Measurements from ENCODE around the gene BAIAP3.
"Not testable (repeated sequence)": the region's sequence is repeated elsewhere in the genome, so short reads cannot be mapped to it uniquely, and the experiment has no call there.

BAIAP3 gene, protein sequence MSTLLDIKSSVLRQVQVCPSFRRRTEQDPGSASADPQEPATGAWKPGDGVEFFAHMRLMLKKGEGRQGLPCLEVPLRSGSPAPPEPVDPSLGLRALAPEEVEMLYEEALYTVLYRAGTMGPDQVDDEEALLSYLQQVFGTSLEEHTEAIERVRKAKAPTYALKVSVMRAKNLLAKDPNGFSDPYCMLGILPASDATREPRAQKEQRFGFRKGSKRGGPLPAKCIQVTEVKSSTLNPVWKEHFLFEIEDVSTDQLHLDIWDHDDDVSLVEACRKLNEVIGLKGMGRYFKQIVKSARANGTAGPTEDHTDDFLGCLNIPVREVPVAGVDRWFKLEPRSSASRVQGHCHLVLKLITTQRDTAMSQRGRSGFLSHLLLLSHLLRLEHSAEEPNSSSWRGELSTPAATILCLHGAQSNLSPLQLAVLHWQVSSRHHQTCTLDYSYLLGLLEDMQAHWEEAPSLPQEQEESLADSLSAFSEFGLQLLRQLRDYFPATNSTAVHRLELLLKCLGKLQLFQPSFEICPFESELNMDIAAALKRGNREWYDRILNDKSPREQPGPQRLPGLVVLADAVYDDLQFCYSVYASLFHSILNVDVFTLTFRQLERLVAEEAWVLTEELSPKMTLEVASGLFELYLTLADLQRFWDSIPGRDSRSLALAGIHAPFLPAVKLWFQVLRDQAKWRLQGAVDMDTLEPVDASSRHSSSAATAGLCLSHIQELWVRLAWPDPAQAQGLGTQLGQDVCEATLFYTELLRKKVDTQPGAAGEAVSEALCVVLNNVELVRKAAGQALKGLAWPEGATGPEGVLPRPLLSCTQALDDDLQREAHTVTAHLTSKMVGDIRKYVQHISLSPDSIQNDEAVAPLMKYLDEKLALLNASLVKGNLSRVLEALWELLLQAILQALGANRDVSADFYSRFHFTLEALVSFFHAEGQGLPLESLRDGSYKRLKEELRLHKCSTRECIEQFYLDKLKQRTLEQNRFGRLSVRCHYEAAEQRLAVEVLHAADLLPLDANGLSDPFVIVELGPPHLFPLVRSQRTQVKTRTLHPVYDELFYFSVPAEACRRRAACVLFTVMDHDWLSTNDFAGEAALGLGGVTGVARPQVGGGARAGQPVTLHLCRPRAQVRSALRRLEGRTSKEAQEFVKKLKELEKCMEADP

DNA sequence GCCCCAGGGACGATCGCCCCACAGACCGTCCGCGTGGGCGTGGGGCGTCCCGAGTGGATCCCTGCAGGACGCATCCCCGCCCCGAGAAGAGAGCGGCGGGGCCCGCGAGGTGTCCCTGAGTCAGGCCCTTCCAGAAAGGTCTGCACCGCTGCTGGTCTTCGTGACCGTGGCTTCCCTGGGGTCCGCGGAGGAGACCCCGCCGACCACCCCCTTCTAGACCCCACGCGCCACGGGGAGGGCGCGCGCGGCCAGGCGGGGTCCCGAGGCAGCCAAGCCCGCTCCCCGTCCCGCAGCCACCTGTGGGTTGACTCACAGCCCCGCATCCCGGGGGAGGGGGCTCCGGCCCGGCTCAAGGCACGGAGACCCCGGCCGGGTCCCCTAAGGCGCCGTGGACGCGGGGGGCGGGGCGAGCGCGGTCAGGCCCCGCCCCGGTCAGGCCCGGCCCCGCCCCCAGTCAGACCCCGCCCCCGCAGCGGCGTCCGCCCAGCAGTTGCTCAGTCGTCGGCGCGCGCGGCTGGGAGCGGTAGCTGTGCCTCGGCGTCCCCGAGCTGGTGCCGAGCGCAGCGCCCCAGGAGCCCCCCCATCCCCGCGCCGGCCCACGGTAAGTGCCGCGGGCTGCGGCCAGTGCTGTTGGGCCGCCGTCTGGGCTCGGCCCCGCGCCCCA lies at the start of gene BAIAP3:
BAIAP3 (plus strand) TSS at position 497 of the 664 bp plus-strand sequence. CDS start 4,905 bp downstream, outside the sequence.
- FAIRE-seq = no peak

DNA sequence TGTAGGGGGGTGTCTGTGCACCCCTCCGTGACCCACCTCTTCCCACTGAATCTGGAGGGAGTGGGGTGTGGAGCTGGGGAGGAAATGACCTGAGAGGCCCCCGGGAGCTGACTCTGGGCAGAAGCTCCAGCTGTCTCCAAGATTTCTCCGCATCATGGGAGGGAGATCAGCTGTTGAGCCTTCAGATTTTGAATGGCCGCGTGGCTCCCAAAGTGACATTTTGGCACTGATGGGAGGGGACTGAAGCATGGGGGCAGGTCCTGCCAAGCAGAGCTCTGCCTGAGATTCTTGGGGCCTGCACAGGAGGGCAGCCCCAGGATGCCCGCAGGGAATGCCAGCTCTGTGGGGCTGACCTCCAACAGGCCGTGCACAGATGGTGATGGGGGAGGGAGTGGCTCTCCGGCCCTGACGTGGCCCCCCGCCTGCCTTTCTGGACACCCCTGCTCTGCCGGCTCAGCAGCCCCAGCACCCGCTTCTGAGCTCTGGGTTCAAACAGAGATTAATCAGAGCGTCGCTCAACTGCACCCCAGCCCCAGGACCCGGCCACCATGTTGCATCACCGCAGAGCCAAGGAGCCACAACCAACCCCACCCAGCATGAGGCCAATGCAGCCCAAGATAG lies 49.3 kb upstream of the BAIAP3 start:
- FAIRE-seq = no peak

DNA sequence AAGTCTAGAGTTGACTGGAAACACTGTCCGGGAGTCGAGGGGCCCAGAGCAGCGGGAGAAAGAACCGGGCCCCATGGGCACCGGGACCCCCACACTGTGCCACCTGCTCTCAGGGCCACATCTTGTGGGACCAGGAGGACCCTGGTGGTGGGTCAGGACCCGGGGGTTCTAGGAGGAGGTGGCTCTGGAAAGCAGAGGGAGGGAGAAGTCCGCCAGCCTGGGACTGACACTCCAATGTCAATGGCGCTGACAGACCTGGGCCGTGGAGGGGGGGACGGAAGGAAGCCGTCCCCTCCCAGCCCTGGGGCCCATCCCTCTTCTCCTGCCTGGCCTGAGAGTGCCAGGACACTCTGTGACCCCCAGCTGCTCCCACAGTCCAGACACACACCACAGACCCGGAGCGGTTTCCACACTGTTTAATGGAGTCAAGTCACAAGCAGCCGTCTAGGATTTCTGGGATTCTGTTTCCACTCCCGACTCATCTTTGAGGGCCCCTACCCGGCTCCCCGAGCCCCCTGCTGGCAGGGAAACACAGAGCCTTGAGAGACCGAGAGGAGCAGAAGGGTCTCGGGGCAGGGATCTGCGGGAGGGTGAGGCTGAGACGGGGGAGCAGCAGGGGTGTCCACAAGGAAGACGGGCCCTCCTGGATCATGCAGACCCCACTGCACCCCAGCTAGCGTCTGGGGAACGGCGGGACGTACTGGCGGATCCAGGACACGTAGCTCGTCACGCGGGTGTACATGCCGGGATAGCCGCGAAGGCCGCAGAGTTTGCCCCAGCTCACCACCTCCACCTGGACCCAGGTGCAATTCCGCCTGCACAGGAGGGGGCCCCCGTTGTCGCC lies 47.6 kb upstream of the BAIAP3 start:
- FAIRE-seq = no peak

DNA sequence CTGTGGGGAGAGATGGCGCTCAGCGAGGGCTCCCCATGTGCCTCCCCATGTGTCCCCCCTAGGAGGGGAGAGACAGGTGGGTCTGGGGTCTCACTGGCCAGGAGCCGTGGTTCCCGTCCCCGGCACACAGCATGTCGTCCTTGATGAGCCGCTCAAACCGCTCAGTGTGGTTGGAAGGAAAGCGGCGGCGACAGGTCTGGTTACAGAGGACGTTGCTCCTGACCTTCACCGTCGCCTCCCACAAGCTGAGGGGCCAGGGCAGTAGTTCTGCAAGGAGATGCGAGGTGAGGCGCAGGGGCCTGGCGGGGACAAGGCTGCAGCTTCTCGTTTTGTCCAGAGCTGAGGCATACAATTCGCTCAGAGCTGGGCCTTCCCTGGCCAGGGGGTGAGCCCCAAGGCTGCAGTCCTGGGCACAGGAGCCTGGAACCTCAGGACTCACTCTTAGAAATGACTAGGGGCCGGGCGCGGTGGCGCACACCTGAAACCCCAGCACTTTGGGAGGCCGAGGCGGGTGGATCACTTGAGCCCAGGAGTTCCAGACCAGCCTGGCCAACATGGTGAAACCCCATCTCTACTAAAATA lies 46.8 kb upstream of the BAIAP3 start:
- no peak for FAIRE-seq

DNA sequence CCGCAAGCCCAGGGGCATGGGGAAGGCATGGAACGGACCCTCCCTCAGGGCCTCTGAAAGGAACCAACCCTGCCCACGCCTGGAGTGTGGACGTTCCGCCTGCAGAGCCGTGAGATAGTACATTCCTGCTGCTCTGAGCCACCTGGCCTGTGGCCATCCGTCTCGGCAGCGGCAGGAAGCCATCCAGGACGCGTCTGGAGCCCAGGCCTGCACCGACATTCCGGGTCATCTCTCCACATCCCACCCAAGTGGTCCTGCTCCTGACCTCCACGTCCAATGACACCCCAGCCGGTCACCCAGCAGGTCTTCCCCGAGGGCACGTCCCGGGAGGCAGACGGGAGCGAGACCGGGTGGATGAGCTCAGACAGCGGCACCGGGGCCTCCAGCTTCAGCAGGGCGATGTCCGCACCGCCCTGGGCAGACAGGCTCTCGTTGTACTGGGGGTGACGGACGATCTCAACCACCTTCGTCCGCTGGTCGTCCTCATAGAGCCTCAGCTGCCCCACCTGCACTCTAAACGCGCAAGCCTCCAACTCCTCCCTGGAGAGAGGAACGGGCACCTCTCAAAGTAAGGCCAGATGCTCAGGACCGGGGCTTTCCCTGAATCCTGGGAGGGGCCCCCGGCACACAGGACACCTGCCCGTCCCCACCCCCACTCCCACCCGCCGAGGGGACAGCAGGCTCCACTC lies 45.3 kb upstream of the BAIAP3 start:
- FAIRE-seq = no peak

DNA sequence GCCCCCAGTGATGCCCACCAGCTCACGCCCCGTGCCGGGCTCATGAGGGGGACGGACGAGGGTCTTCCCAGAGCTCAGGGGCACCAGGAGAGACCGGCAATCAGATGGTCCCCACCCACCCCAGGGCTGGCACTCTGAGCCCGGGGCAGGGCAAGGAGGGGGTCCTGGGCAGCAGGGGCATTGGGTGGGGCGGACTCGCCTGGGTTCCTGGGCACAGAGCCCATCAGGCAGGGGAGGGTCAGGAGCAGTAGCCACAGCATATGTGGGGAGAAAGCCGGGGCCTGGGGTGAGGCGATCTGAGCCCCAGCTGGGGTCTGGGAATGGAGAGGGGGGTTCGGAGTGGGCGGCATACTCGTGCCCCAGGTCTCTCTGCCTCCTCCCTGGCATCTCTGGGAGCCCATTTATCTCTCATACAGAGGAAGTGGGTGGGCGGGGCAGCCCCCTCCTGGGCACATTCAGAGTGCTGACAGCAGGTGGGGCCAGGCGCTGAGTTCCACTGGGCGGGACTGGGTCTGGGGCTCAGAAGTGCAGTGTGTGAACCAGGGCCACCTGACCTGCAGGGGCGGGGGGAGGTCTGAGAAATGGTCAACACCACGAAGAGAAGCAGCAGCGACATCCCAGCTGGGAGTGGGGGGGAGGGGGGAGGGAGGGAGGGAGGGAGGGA lies 44.5 kb upstream of the BAIAP3 start:
- FAIRE-seq = no peak

DNA sequence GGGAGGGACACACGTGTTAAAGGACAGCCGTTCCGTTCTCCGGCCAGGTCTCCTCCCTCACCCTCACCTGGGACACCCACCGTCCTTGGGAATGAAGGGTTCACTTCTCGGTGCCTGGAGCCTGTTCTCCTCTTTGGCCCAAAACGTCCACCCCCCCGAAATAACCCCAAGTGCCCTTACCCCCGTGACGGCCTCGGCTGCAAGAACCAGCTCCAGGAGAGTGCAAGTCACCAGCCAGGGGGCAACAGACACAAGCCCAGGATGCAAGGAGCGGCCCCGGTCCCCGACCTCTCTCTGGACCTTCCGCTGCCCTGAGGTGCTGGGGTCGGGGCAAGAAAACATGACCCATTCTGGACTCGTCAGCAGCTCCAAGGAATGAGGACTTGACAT lies 44.0 kb upstream of the BAIAP3 start:
- no peak for FAIRE-seq

DNA sequence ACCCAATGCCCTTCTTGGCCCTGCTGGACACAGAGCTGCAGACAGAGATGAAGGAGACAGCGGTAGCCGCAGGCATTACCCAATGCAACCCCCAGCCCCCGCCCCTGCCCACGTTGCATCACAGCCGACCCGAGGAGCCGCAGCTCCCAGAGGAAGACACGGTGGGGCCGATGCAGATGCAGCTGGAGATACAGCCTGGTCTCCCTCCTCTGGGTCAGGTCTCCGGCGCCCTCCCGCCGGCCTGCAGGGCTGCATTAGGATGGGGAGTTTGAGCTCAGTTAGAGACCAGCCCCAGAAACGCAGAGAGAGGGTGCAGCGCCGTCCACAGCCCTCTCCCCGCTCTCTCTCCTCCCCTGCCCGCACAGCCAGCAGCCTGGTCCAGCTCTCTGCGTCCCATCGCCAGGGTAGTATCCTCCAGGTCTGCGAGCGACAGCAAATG lies 43.4 kb upstream of the BAIAP3 start:
- FAIRE-seq = no peak

DNA sequence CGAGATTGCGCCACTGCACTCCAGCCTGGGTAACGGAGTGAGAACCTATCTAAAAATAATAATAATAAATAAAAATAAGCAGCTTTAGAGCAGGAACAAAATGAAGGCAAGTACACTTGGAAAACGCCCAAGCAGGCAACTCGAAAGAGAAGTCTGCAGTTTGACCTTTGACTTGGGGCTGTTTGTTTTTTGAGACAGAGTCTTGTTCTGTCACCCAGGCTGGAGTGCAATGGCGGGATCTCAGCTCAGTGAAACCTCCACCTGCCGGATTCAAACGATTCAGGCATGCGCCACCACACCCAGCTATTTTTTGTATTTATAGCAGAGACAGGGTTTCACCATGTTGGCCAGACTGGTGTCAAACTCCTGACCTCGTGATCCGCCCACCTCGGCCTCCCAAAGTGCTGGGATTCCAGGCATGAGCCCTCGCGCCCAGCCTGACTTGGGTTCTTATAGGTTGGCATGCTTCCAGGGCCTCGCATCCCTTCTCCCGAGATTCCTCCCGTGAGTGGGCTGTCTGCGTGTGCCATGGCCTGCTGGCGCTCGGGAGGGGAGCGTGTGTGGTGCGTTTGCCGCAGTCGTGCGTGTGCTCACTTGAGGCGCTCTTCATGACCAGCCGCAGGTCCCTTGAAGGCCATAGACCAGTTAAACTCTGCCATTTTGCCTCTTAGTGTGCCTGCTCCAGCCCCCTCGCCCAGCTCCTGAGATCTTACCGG lies 42.4 kb upstream of the BAIAP3 start:
- FAIRE-seq = no peak

DNA sequence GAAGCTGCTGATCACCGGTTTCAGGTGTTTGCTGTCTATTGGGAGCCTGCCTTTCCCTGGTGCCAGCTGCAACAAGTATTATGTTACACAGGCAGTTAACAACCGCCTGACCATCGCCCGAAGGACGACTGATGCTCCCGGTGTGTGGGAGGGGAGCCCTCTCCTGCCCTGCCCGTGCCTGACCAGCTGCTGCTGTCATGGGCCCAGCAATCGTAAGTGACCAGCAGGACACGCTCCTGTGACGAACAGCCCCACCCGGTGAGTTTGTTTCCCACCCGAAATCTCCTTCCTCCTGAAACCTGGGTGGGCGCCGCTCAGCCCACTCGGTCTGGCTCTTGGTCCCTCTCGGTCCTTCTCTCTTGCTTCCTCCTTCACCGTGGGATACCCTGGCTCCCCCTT lies 41.9 kb upstream of the BAIAP3 start:
- FAIRE-seq = no peak

DNA sequence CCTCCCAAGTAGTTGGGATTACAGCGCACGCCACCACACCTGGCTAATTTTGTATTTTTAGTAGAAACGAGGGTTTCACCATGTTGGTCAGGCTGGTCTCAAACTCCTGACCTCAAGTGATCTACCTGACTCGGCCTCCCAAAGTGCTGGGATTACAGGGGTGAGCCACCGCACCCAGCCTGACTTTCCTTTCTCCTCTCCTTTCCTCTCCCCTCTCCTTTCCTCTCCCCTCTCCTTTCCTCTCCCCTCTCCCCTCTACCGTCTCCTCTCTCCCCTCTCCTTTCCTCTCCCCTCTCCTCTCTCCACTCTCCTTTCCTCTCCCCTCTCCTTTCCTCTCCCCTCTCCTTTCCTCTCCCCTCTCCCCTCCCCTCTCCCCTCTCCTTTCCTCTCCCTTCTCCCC lies 41.2 kb upstream of the BAIAP3 start:
- FAIRE-seq = not testable (repeated sequence)

DNA sequence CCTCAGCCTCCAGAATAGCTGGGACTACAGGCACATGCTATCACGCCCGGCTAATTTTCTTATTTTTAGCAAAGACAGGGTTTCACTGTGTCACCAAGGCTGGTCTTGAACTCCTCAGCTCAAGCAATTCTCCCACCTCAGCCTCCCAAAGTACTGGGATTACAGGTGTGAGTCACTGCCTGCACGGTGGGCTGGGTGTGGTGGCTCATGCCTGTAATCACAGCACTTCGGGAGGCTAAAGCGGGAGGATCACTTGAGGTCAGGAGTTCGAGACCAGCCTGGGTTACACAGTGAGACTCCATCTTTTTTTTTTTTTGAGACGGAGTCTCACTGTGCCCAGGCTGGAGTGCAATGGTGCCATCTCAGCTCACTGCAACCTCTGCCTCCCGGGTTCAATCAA lies 40.6 kb upstream of the BAIAP3 start:
- FAIRE-seq = not testable (repeated sequence)

DNA sequence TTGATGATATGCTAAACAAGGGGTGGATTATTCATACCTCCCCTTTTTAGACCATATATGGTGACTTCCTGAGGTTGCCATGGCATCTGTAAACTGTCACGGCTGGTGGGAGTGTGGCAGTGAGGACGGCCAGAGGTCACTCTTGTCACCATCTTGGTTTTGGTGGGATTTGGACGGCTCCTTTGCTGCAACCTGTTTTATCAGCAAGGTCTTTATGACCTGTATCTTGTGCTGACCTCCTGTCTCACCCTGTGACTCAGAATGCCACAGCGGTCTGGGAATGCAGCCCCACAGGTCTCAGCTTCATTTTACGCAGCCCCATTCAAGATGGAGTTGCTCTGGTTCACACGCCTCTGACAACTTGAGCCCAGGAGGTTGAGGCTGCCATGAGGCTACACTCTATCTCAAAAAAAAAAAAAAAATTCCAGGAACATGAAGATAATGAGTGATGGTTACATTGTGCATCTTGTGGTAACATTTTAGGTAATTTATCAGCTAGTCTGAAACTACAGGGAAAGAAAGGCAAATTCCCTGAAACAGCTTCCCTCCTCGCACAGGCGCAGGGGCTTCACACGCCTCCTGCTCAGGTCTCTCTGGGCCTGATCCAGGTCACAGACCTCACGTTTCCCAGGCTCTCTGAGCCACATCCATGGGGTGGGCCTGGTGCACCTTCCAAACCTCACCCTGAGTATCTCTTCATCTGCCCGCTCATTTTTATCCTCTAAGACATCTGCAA lies 39.4 kb upstream of the BAIAP3 start:
- no peak for FAIRE-seq

DNA sequence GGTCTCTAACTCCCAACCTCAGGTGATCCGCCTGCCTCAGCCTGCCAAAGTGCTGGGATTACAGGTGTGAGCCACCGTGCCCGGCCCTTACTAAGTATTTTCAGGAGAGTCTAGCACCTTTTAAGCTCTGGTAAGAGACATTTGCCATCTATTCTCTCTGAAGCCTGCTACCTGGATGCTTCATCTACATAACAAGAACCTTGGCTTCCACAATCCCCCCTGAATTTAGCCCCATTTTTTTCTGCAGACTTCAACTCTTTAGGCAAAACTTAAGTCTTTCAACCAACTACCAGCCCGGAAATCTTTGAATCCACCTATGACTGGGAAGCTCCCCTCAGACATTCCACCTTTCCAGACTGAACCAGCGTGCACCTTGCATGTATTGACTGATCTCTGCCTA lies 38.0 kb upstream of the BAIAP3 start:
- no peak for FAIRE-seq

DNA sequence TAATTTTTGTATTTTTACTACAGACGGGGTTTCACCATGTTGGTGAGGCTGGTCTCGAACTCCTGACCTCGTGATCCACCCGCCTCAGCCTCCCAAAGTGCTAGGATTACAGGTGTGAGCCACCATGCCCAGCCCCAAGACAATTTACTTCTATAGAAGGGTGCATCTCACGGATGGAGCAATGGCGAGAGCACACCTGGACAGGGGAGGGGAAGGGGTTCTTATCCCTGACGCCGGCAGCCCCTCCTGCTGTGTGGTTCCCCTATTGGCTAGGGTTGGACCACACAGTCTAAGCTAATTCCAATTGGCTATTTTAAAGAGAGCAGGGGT lies 36.8 kb upstream of the BAIAP3 start:
- FAIRE-seq = not testable (repeated sequence)

DNA sequence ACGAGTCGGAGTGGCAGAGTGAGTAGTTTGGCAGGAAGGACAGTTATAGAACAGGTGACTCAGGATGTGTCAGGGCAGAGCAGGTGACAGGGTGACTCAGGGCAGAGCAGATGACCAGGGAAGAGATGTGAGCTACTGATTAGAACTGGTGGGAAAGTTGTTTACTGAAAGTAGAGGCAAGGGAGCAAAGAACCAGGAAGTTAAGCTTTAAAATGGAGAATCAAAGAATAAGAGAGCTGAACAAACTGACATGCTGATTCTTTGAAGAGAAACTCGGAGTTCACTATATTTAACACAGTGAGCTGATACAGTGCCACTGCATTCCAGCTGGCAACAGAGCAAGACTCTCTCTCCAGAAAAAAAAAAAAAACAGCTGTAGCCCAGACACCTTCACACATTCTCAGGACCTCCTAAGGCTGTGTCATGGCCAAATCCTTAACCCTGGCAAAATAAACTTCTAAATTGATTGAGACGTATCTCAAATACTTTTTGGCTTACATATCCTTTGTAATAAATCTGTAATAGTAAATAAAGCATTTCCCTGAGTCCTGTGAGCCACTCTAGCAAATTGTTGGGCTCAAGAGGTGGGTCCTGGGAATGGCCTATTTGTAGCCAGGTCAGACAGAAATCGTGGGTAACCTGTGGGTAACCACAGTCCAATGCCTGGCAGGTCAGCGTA lies 36.3 kb upstream of the BAIAP3 start:
- FAIRE-seq = no peak

DNA sequence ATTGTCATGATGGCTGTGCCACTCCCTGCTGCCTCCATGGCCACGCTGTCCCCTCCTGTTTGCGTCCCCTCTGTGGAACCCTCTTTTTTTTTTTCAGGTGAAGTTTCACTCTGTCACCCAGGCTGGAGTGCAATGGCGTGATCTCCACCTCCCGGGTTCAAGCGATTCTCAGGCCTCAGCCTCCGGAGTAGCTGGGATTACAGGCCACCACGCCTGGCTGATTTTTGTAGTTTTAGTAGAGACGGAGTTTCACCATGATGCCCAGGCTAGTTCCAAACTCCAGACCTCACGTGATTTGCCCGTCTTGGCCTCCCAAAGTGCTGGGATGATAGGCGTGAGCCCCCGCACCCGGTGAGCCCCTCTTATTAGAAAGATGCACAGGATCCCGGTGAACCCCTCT lies 35.0 kb upstream of the BAIAP3 start:
- FAIRE-seq = no peak

Measured in TTC549 (cell line).